ENCODE measurements around the gene LGALS9C.
"Not testable (repeated sequence)": the region's sequence is repeated elsewhere in the genome, so short reads cannot be mapped to it uniquely, and the experiment has no call there.

LGALS9C gene

DNA sequence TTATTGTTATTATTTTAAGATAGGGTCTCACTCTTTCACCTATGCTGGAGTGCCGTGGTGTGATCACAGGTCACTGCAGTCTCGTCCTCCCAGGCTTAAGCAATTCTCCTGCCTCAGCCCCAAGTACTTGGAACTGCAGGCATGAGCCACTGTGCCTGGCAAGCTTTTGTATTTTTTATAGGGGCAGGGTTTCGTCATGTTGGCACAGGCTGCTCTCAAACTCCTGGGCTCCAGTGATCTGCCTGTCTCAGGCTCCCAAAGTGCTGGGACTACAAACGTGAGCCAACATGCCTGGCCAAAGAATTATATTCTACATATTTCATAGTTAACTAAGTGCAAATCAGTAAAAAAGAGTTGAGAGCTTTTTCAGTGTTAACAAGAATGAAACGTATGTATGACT, 65.6 kb downstream of the LGALS9C start:
- not testable (repeated sequence) for DNase-seq

DNA sequence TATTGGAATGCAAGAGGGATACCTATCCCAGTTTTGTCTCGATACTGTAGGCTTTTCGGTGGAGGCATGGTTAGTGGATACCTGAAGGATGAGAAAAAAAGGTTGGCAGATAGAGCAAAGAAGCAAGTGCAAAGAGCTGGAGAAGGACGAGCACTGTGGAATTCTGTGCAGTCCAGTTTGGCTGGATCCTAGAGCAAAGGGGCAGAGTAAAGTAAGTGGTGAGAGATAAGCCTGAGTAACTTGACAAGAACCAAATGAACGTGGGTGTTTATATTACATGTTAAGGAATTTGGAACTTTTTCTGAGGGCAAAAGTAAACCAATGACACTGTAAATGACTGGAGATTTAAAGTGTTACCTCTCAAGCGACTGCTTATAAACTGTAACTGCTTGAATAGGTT, 66.3 kb downstream of the LGALS9C start:
- DNase-seq, result not testable (repeated sequence)
